Type B pancreatic cell (in vitro differentiated cells): ENCODE data around the gene MPO. TPM values are rescaled to one million over a fixed set of nuclear protein-coding genes. Genes with fewer than 3 reads are reported as not detected.
A peak's percentile ranks its signal among the peaks of the same experiment; 100 is the strongest.

Experiments
- DNase-seq: peaks from one replicate; pipeline ENCODE4 v3.0.0; 2021; ENCODE audit warnings: mixed read lengths; ENCODE audit not compliant: unreplicated experiment; ENCODE audit errors: extremely low spot score
- H3K27ac Mint-ChIP-seq: 2 replicates; pipeline ENCODE4 v1.8.0; 2021; ENCODE audit warnings: mild to moderate bottlenecking, mixed read lengths
- H3K27me3 Mint-ChIP-seq: 2 replicates; pipeline ENCODE4 v1.8.0; 2021; ENCODE audit warnings: mixed read lengths
- H3K36me3 Mint-ChIP-seq: 2 replicates; pipeline ENCODE4 v1.8.0; 2021; ENCODE audit warnings: mixed read lengths
- H3K4me1 Mint-ChIP-seq: one replicate; pipeline ENCODE4 v1.8.0; 2021; ENCODE audit warnings: mixed read lengths; ENCODE audit not compliant: unreplicated experiment
- H3K4me3 Mint-ChIP-seq: 2 replicates; pipeline ENCODE4 v1.8.0; 2021; ENCODE audit warnings: mild to moderate bottlenecking, mixed read lengths
- H3K9me3 Mint-ChIP-seq: 2 replicates; pipeline ENCODE4 v1.8.0; 2021; ENCODE audit warnings: mixed read lengths
- CTCF ChIP-seq: fragments of 200-600 bp; sonication (generic); conservative IDR thresholded peaks from 2 replicates; pipeline ENCODE4 v1.5.0; 2021; ENCODE audit warnings: antibody characterized with exemption, mild to moderate bottlenecking
- total RNA-seq: library from RNA; stranded (reverse); gene quantifications from 2 replicates; pipeline ENCODE4 v1.2.1, GENCODE V29; 2021; ENCODE audit warnings: low replicate concordance

MPO gene
- total RNA-seq, 1 donor from 2014 or later, result not detected

GRCh38 chr17:58324056-58324408 lies 43.3 kb upstream of the MPO start:
- DNase-seq, result no peak
- no peaks in the 10 kb centered on the region for H3K36me3 Mint-ChIP-seq
- no peaks in the 10 kb centered on the region for H3K9me3 Mint-ChIP-seq
- H3K4me3 Mint-ChIP-seq, result peak overlapping the region; percentile 75
- no peak overlapping the region for H3K27ac Mint-ChIP-seq
- peaks cover 20% of the 10 kb centered on the region for H3K4me1 Mint-ChIP-seq
- peaks cover 17% of the 10 kb centered on the region for H3K27me3 Mint-ChIP-seq
- no peak for TF ChIP-seq CTCF

- H3K27me3 Mint-ChIP-seq, result peaks cover 17% of the 10 kb centered on the region
- DNase-seq, result no peak
- H3K36me3 Mint-ChIP-seq, result no peaks in the 10 kb centered on the region
- peak overlapping the region; percentile 75 for H3K4me3 Mint-ChIP-seq
- TF ChIP-seq CTCF, result no peak
- no peaks in the 10 kb centered on the region for H3K9me3 Mint-ChIP-seq
- peaks cover 16% of the 10 kb centered on the region for H3K4me1 Mint-ChIP-seq
- H3K27ac Mint-ChIP-seq, result no peak overlapping the region
Observed at GRCh38 chr17:58323366-58324055, 42.8 kb upstream of the MPO start.

- TF ChIP-seq CTCF, result no peak
- H3K27ac Mint-ChIP-seq, result no peak overlapping the region
- peaks cover 17% of the 10 kb centered on the region for H3K27me3 Mint-ChIP-seq
- H3K36me3 Mint-ChIP-seq, result no peaks in the 10 kb centered on the region
- DNase-seq, result no peak
- H3K4me3 Mint-ChIP-seq, result no peak overlapping the region
- H3K9me3 Mint-ChIP-seq, result no peaks in the 10 kb centered on the region
- peaks cover 10% of the 10 kb centered on the region for H3K4me1 Mint-ChIP-seq
Observed at GRCh38 chr17:58322581-58323185, 41.9 kb upstream of the MPO start.

- Mint-ChIP-seq H3K4me3 (no peak overlapping the region), H3K27me3 (peaks cover 16% of the 10 kb centered on the region)
Observed at GRCh38 chr17:58321571-58322525, 41.1 kb upstream of the MPO start.

More at GRCh38 chr17:58321571-58322525, 41.1 kb upstream of the MPO start:
- no peak for DNase-seq
- no peak for TF ChIP-seq CTCF
- Mint-ChIP-seq H3K9me3 (no peaks in the 10 kb centered on the region), H3K36me3 (no peaks in the 10 kb centered on the region), H3K4me1 (peaks cover 11% of the 10 kb centered on the region), H3K27ac (no peak overlapping the region)
